H9 (cell line): Measurements from ENCODE around the gene LRRC61. TPM values are rescaled to one million over a fixed set of nuclear protein-coding genes. Genes with fewer than 3 reads are reported as not detected.

Experiments
- DNase-seq: peaks from one replicate; pipeline ENCODE4 v3.0.0-alpha.2; 2017
- H2AFZ ChIP-seq: one replicate; pipeline ENCODE4 v1.6.1; 2013; ENCODE audit warnings: mild to moderate bottlenecking, low read length, control low read depth, moderate library complexity
- H2AK5ac ChIP-seq: 2 replicates; pipeline ENCODE4 v1.6.1; 2013; ENCODE audit warnings: low read length, control low read depth, mixed read lengths; ENCODE audit not compliant: insufficient read length
- H2BK120ac ChIP-seq: one replicate; pipeline ENCODE4 v1.6.1; 2013; ENCODE audit warnings: low read depth, mild to moderate bottlenecking, low read length, control low read depth, inconsistent platforms; ENCODE audit not compliant: poor library complexity, severe bottlenecking
- H2BK12ac ChIP-seq: 2 replicates; pipeline ENCODE4 v1.6.1; 2013; ENCODE audit warnings: low read length, control low read depth, mixed read lengths, low read depth; ENCODE audit not compliant: insufficient read length
- H2BK15ac ChIP-seq: 2 replicates; pipeline ENCODE4 v1.6.1; 2013; ENCODE audit warnings: low read depth, low read length, control low read depth
- H2BK20ac ChIP-seq: one replicate; pipeline ENCODE4 v1.6.1; 2013; ENCODE audit warnings: low read depth, mild to moderate bottlenecking, low read length, control low read depth, inconsistent platforms; ENCODE audit not compliant: poor library complexity, severe bottlenecking
- H2BK5ac ChIP-seq: 2 replicates; pipeline ENCODE4 v1.6.1; 2013; ENCODE audit warnings: low read length, control low read depth, mixed read lengths; ENCODE audit not compliant: insufficient read length
- H3K14ac ChIP-seq: 2 replicates; pipeline ENCODE4 v1.6.1; 2013; ENCODE audit warnings: low read length, control low read depth; ENCODE audit not compliant: insufficient read depth
- H3K18ac ChIP-seq: 2 replicates; pipeline ENCODE4 v1.6.1; 2013; ENCODE audit warnings: low read depth, mild to moderate bottlenecking, mixed read lengths, low read length, control low read depth; ENCODE audit not compliant: insufficient read length
- H3K23ac ChIP-seq: 2 replicates; pipeline ENCODE4 v1.6.1; 2013; ENCODE audit warnings: low read length, control low read depth, mixed read lengths, low read depth; ENCODE audit not compliant: insufficient read length
- H3K23me2 ChIP-seq: 2 replicates; pipeline ENCODE4 v1.6.1; 2013; ENCODE audit warnings: low read depth, mild to moderate bottlenecking, mixed read lengths, low read length, control low read depth; ENCODE audit not compliant: insufficient read length, poor library complexity, severe bottlenecking
- H3K27ac ChIP-seq: 2 replicates; pipeline ENCODE4 v1.5.1; 2013; ENCODE audit warnings: low read length, control low read depth, mixed read lengths, low read depth; ENCODE audit not compliant: insufficient read length
- H3K27me3 ChIP-seq: 2 replicates; pipeline ENCODE4 v1.6.1; 2013; ENCODE audit warnings: low read length, control low read depth, inconsistent platforms; ENCODE audit not compliant: insufficient read depth
- H3K4ac ChIP-seq: 2 replicates; pipeline ENCODE4 v1.6.1; 2013; ENCODE audit warnings: low read depth, mild to moderate bottlenecking, control low read depth, inconsistent platforms, low read length, moderate library complexity
- H3K4me1 ChIP-seq: 2 replicates; pipeline ENCODE4 v1.6.1; 2013; ENCODE audit warnings: low read length, control low read depth, inconsistent platforms; ENCODE audit not compliant: insufficient read depth
- H3K4me2 ChIP-seq: 2 replicates; pipeline ENCODE4 v1.6.1; 2013; ENCODE audit warnings: low read length, control low read depth, mixed read lengths; ENCODE audit not compliant: insufficient read length, insufficient read depth
- H3K56ac ChIP-seq: 2 replicates; pipeline ENCODE4 v1.6.1; 2013; ENCODE audit warnings: low read depth, mild to moderate bottlenecking, mixed read lengths, low read length, control low read depth; ENCODE audit not compliant: insufficient read length
- H3K79me1 ChIP-seq: 2 replicates; pipeline ENCODE4 v1.6.1; 2013; ENCODE audit warnings: low read depth, mild to moderate bottlenecking, moderate library complexity, low read length, control low read depth, inconsistent platforms; ENCODE audit not compliant: insufficient read depth, poor library complexity, severe bottlenecking
- H3K79me2 ChIP-seq: 2 replicates; pipeline ENCODE4 v1.6.1; 2013; ENCODE audit warnings: low read length, control low read depth, inconsistent platforms; ENCODE audit not compliant: insufficient read depth
- H3K9ac ChIP-seq: 2 replicates; pipeline ENCODE4 v1.6.1; 2013; ENCODE audit warnings: low read length, control low read depth, mixed read lengths; ENCODE audit not compliant: insufficient read length; ENCODE audit errors: extremely low read depth
- H3K9me3 ChIP-seq: one replicate; pipeline ENCODE4 v1.6.1; 2013; ENCODE audit warnings: low read depth, low read length, inconsistent platforms; ENCODE audit not compliant: control insufficient read depth
- H3T11ph ChIP-seq: one replicate; pipeline ENCODE4 v1.6.1; 2013; ENCODE audit warnings: mild to moderate bottlenecking, low read length, control low read depth, inconsistent platforms
- H4K20me1 ChIP-seq: one replicate; pipeline ENCODE4 v1.6.1; 2013; ENCODE audit not compliant: control insufficient read depth, insufficient read length, insufficient read depth
- H4K5ac ChIP-seq: 2 replicates; pipeline ENCODE4 v1.6.1; 2013; ENCODE audit warnings: low read depth, mild to moderate bottlenecking, mixed read lengths, low read length, control low read depth; ENCODE audit not compliant: insufficient read length
- H4K8ac ChIP-seq: replicated peaks from 2 replicates; pipeline ENCODE4 v1.6.1; 2013; ENCODE audit warnings: low read length, control low read depth, mixed read lengths, low read depth; ENCODE audit not compliant: insufficient read length
- H4K91ac ChIP-seq: 2 replicates; pipeline ENCODE4 v1.6.1; 2013; ENCODE audit warnings: low read depth, mild to moderate bottlenecking, moderate library complexity, mixed read lengths, low read length, control low read depth; ENCODE audit not compliant: insufficient read length
- H3K27ac Mint-ChIP-seq, 3 experiments: 2 replicates in 2 of 3; 3 replicates in 1 of 3; pipeline ENCODE4 v1.8.0; 2020 to 2021; ENCODE audit warnings: mixed read lengths in 3 of 3, mild to moderate bottlenecking in 1 of 3, moderate library complexity in 1 of 3
- H3K27me3 Mint-ChIP-seq: 2 replicates; pipeline ENCODE4 v1.8.0; 2021; ENCODE audit warnings: low read depth, mild to moderate bottlenecking, moderate library complexity, mixed read lengths
- H3K36me3 Mint-ChIP-seq, 3 experiments: 2 replicates in 2 of 3; 3 replicates in 1 of 3; pipeline ENCODE4 v1.8.0; 2020 to 2021; ENCODE audit warnings: low read depth in 3 of 3, mixed read lengths in 3 of 3; ENCODE audit not compliant: insufficient read depth in 1 of 3
- H3K4me1 Mint-ChIP-seq, 2 experiments: 2 replicates each; pipeline ENCODE4 v1.8.0; 2020; ENCODE audit warnings: mixed read lengths in 2 of 2
- H3K4me3 Mint-ChIP-seq, 2 experiments: 2 replicates in 1 of 2; 3 replicates in 1 of 2; pipeline ENCODE4 v1.8.0; 2020 to 2021; ENCODE audit warnings: mild to moderate bottlenecking in 2 of 2, mixed read lengths in 2 of 2, moderate library complexity in 1 of 2
- H3K9me3 Mint-ChIP-seq, 2 experiments: 2 replicates in 1 of 2; 3 replicates in 1 of 2; pipeline ENCODE4 v1.8.0; 2020; ENCODE audit warnings: mild to moderate bottlenecking in 2 of 2, mixed read lengths in 2 of 2, moderate library complexity in 1 of 2
- WGBS: extraction: QIAGEN DNeasy Blood & Tissue Kit; methylation state at CpG from one replicate; pipeline ENCODE4 v1.1.7; 2013; ENCODE audit warnings: missing lambda C conversion rate, low lambda C conversion rate, mixed read lengths; ENCODE audit not compliant: insufficient read length; ENCODE audit errors: extremely low coverage; 5-methylcytosine and 5-hydroxymethylcytosine counted together
- total RNA-seq: library from RNA; stranded (reverse); gene quantifications from 2 replicates; pipeline ENCODE4 v1.2.1, GENCODE V29; 2021
- TF ChIP-seq, protein P1 (sequence below): fragments of 200-600 bp; sonication (generic); conservative IDR thresholded peaks from 3 replicates; pipeline ENCODE4 v1.8.0; 2021; ENCODE audit warnings: antibody characterized with exemption, mild to moderate bottlenecking

LRRC61 gene
- total RNA-seq, 1 experiment from 2014 or later, result 24.4 TPM

- Histone ChIP-seq H3T11ph (no peak overlapping the region), H3K18ac (no peak overlapping the region), H3K79me1 (no peaks in the 10 kb centered on the region), H3K27me3 (no peaks in the 10 kb centered on the region), H3K23ac (no peak overlapping the region), H2BK15ac (no peak overlapping the region), H3K9me3 (no peaks in the 10 kb centered on the region), H4K91ac (no peak overlapping the region), H3K4ac (no peak overlapping the region), H2AFZ (no peak overlapping the region), H3K56ac (no peak overlapping the region), H3K27ac (no peak overlapping the region), H3K4me1 (peaks cover 5% of the 10 kb centered on the region), H3K79me2 (no peaks in the 10 kb centered on the region), H3K4me2 (no peak overlapping the region), H4K8ac (no peak overlapping the region), H4K20me1 (no peaks in the 10 kb centered on the region), H3K23me2 (peaks cover 7% of the 10 kb centered on the region), H2AK5ac (no peak overlapping the region), H3K9ac (no peak overlapping the region), H2BK20ac (no peak overlapping the region), H2BK12ac (no peak overlapping the region), H2BK120ac (no peak overlapping the region), H2BK5ac (no peak overlapping the region), H3K14ac (no peak overlapping the region), H4K5ac (no peak overlapping the region)
- TF ChIP-seq, protein P1, sequence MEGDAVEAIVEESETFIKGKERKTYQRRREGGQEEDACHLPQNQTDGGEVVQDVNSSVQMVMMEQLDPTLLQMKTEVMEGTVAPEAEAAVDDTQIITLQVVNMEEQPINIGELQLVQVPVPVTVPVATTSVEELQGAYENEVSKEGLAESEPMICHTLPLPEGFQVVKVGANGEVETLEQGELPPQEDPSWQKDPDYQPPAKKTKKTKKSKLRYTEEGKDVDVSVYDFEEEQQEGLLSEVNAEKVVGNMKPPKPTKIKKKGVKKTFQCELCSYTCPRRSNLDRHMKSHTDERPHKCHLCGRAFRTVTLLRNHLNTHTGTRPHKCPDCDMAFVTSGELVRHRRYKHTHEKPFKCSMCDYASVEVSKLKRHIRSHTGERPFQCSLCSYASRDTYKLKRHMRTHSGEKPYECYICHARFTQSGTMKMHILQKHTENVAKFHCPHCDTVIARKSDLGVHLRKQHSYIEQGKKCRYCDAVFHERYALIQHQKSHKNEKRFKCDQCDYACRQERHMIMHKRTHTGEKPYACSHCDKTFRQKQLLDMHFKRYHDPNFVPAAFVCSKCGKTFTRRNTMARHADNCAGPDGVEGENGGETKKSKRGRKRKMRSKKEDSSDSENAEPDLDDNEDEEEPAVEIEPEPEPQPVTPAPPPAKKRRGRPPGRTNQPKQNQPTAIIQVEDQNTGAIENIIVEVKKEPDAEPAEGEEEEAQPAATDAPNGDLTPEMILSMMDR, result no peak
- Mint-ChIP-seq H3K4me3 (peak overlapping the region in 1 of 2 experiments; percentile 10; a peak in 1 of 5 replicates), H3K27me3 (peaks cover 30% of the 10 kb centered on the region), H3K9me3 (no peaks in the 10 kb centered on the region), H3K36me3 (peaks cover 0 to 23% (median 0%) of the 10 kb centered on the region in 3 experiments; a peak in 2 of 7 replicates), H3K4me1 (peaks cover 37 to 45% of the 10 kb centered on the region in 2 experiments), H3K27ac (no peak overlapping the region)
- DNase-seq, result no peak
- no CpG with 5 or more reads among the region's 3 CpGs for WGBS
Observed at GRCh38 chr7:150321788-150322113, 1.4 kb upstream of the LRRC61 start.
